IMR-90 (cell line): ENCODE results near the gene LRRC3C. TPM values are rescaled to one million over a fixed set of nuclear protein-coding genes. Genes with fewer than 3 reads are reported as not detected.

Experiments used
- ATAC-seq: fragments of 200-7000 bp; cut with Tn5 transposase; 2 replicates; pipeline ENCODE4 v1.9.1; 2020; ENCODE audit warnings: low read depth, mild to moderate bottlenecking, moderate library complexity
- BruUV-seq: library from RNA; stranded (reverse); fragments of 400-500 nt; replicated peaks from 2 replicates; lab custom pipeline; 2021; lab: Mats Ljungman, UMichigan
- CTCF ChIA-PET: fragments of 300-600 bp; formaldehyde crosslinking; extraction: SDS; loops from one replicate; lab custom pipeline; 2021; ENCODE audit warnings: antibody characterized with exemption; lab: Yijun Ruan, JAX
- POLR2A ChIA-PET: fragments of 300-600 bp; sonication (Branson Sonifier 250); formaldehyde crosslinking; loops from one replicate; lab custom pipeline; 2022; ENCODE audit warnings: antibody characterized with exemption; ENCODE audit not compliant: unreplicated experiment; lab: Charles Lee
- DNase-seq: peaks from one replicate; pipeline ENCODE4 v3.0.0; 2013
- H2AFZ ChIP-seq: replicated peaks from 2 replicates; pipeline ENCODE3; 2013; ENCODE audit warnings: low read length, mild to moderate bottlenecking; ENCODE audit not compliant: poor library complexity
- H2AK5ac ChIP-seq: 2 replicates; pipeline ENCODE4 v1.6.1; 2013; ENCODE audit warnings: low read depth, low read length, inconsistent platforms
- H2AK9ac ChIP-seq: replicated peaks from 2 replicates; pipeline ENCODE3; 2013; ENCODE audit warnings: mild to moderate bottlenecking, low read depth, low read length, moderate library complexity; ENCODE audit not compliant: poor library complexity
- H2BK120ac ChIP-seq: 2 replicates; pipeline ENCODE4 v1.6.1; 2013; ENCODE audit warnings: low read depth, low read length, inconsistent platforms
- H2BK15ac ChIP-seq: 3 replicates; pipeline ENCODE4 v1.6.1; 2013; ENCODE audit warnings: low read depth, low read length, inconsistent platforms
- H2BK20ac ChIP-seq: 2 replicates; pipeline ENCODE4 v1.6.1; 2013; ENCODE audit warnings: low read depth, mild to moderate bottlenecking, inconsistent platforms, low read length, moderate library complexity
- H2BK5ac ChIP-seq: 2 replicates; pipeline ENCODE4 v1.6.1; 2013; ENCODE audit warnings: mild to moderate bottlenecking, low read depth, low read length, inconsistent platforms; ENCODE audit not compliant: poor library complexity, severe bottlenecking
- H3K14ac ChIP-seq: replicated peaks from 2 replicates; pipeline ENCODE4 v1.6.1; 2013; ENCODE audit warnings: low read depth, low read length, inconsistent platforms
- H3K18ac ChIP-seq: 2 replicates; pipeline ENCODE4 v1.6.1; 2013; ENCODE audit warnings: low read depth, low read length, control low read depth
- H3K23ac ChIP-seq: 2 replicates; pipeline ENCODE4 v1.6.1; 2013; ENCODE audit warnings: low read depth, low read length, inconsistent platforms
- H3K27ac ChIP-seq: 2 replicates; pipeline ENCODE4 v1.5.1; 2013; ENCODE audit warnings: mild to moderate bottlenecking, control low read depth, low read length; ENCODE audit not compliant: insufficient read depth
- H3K27me3 ChIP-seq: 2 replicates; pipeline ENCODE4 v1.6.1; 2013; ENCODE audit warnings: low read length; ENCODE audit not compliant: control insufficient read depth, insufficient read depth
- H3K36me3 ChIP-seq: 2 replicates; pipeline ENCODE4 v1.6.1; 2013; ENCODE audit warnings: low read length, mixed read lengths; ENCODE audit not compliant: control insufficient read depth, insufficient read depth
- H3K4ac ChIP-seq: 2 replicates; pipeline ENCODE4 v1.6.1; 2013; ENCODE audit warnings: low read depth, low read length, inconsistent platforms
- H3K4me1 ChIP-seq: 2 replicates; pipeline ENCODE4 v1.6.1; 2013; ENCODE audit warnings: low read length, mixed read lengths; ENCODE audit not compliant: control insufficient read depth, insufficient read depth
- H3K4me2 ChIP-seq: 2 replicates; pipeline ENCODE4 v1.6.1; 2013; ENCODE audit warnings: low read depth, mild to moderate bottlenecking, control low read depth, low read length, moderate library complexity
- H3K4me3 ChIP-seq: 2 replicates; pipeline ENCODE4 v1.5.1; 2013; ENCODE audit warnings: low read depth, mild to moderate bottlenecking, control low read depth, low read length, moderate library complexity; ENCODE audit not compliant: insufficient read depth
- H3K56ac ChIP-seq: 2 replicates; pipeline ENCODE4 v1.6.1; 2013; ENCODE audit warnings: low read length, inconsistent platforms; ENCODE audit not compliant: insufficient read depth; ENCODE audit errors: extremely low read depth
- H3K79me1 ChIP-seq, 2 experiments: 2 replicates each; pipeline ENCODE4 v1.6.1; 2013; ENCODE audit warnings: low read length in 2 of 2, inconsistent platforms in 1 of 2, low read depth in 1 of 2
- H3K9ac ChIP-seq: 2 replicates; pipeline ENCODE4 v1.6.1; 2013; ENCODE audit warnings: low read depth, low read length, control low read depth
- H3K9me1 ChIP-seq: 2 replicates; pipeline ENCODE4 v1.6.1; 2013; ENCODE audit warnings: low read length, inconsistent platforms; ENCODE audit not compliant: insufficient read depth
- H3K9me3 ChIP-seq: 2 replicates; pipeline ENCODE4 v1.6.1; 2013; ENCODE audit warnings: low read length; ENCODE audit not compliant: control insufficient read depth, insufficient read depth
- H4K20me1 ChIP-seq: 2 replicates; pipeline ENCODE4 v1.6.1; 2013; ENCODE audit warnings: low read length, inconsistent platforms; ENCODE audit not compliant: insufficient read depth
- H4K5ac ChIP-seq: 2 replicates; pipeline ENCODE4 v1.6.1; 2013; ENCODE audit warnings: mild to moderate bottlenecking, low read depth, low read length, control low read depth
- H4K8ac ChIP-seq, 2 experiments: 2 replicates each; pipeline ENCODE4 v1.6.1; 2013; ENCODE audit warnings: low read depth in 2 of 2, low read length in 2 of 2, control low read depth in 1 of 2, inconsistent platforms in 1 of 2
- H4K91ac ChIP-seq: 2 replicates; pipeline ENCODE4 v1.6.1; 2013; ENCODE audit warnings: low read depth, low read length, inconsistent platforms; ENCODE audit not compliant: insufficient read depth
- CHD1 ChIP-seq: IDR thresholded peaks from 2 replicates; pipeline ENCODE4 v1.6.1; 2012; ENCODE audit warnings: low read depth, low read length, improper control_type of control experiment
- CTCF ChIP-seq: conservative IDR thresholded peaks from 2 replicates; pipeline ENCODE4 v1.5.1; 2012; ENCODE audit warnings: mild to moderate bottlenecking, low read depth, low read length, improper control_type of control experiment
- MAZ ChIP-seq: IDR thresholded peaks from 2 replicates; pipeline ENCODE4 v1.6.1; 2012; ENCODE audit warnings: low read depth, mild to moderate bottlenecking, low read length, improper control_type of control experiment, moderate library complexity, borderline replicate concordance
- RCOR1 ChIP-seq: IDR thresholded peaks from 2 replicates; pipeline ENCODE4 v1.6.1; 2012; ENCODE audit warnings: mild to moderate bottlenecking, low read length, improper control_type of control experiment; ENCODE audit not compliant: insufficient replicate concordance
- RFX5 ChIP-seq: IDR thresholded peaks from 2 replicates; pipeline ENCODE4 v1.8.0; 2012; ENCODE audit warnings: low read depth, mild to moderate bottlenecking, low read length, moderate library complexity
- USF2 ChIP-seq: fragments of 150-350 bp; IDR thresholded peaks from 2 replicates; pipeline ENCODE4 v1.6.1; 2017; ENCODE audit warnings: mild to moderate bottlenecking, antibody characterized with exemption, low read length, low read depth
- WGBS, 2 experiments: methylation state at CpG; one replicate each; pipeline versions ENCODE4 v1.1.5 to v1.1.7; 2013; ENCODE audit warnings: missing lambda C conversion rate in 2 of 2; ENCODE audit not compliant: insufficient read length in 1 of 2; ENCODE audit errors: extremely low coverage in 2 of 2; 5-methylcytosine and 5-hydroxymethylcytosine counted together
- dilution Hi-C: fragments of 300-500 bp; cut with HindIII; formaldehyde crosslinking; loops from one replicate; pipeline ENCODE4 v1.14.3; 2018; ENCODE audit warnings: low sequenced_read_pairs; ENCODE audit not compliant: unreplicated experiment
- in situ Hi-C: fragments of 300-500 bp; cut with MboI; formaldehyde crosslinking; loops from 3 replicates; pipeline ENCODE4 v1.14.3; 2019; ENCODE audit warnings: low sequenced_read_pairs, inconsistent platforms, mixed read lengths
- intact Hi-C: fragments of 100-400 bp; cut with micrococcal nuclease; formaldehyde crosslinking; loops from 2 replicates; pipeline ENCODE4 v1.10.0; 2022
- polyA plus RNA-seq, 3 experiments: library from polyadenylated mRNA; depleted of rRNA; stranded (reverse); fragments of >200 nt; gene quantifications; 2 replicates each; pipeline ENCODE4 v1.2.3, GENCODE V29; 2012; ENCODE audit warnings: low replicate concordance in 1 of 3
- total RNA-seq: library from RNA; depleted of rRNA; stranded (reverse); fragments of >200 nt; gene quantifications from 2 replicates; pipeline ENCODE4 v1.2.3, GENCODE V29; 2012

Gene LRRC3C
- total and polyA plus RNA-seq, 2 of the 4 experiments (the other 2 are of a cell fraction) = not detected

GRCh38 chr17:39894681-39895376 is 32.7 kb upstream of the LRRC3C start:
- Histone ChIP-seq H3K79me1 (no peaks in the 10 kb centered on the region), H2BK20ac (no peak overlapping the region), H2BK5ac (no peak overlapping the region), H2AFZ (no peak overlapping the region), H4K20me1 (no peaks in the 10 kb centered on the region), H3K9me3 (no peaks in the 10 kb centered on the region; the same call in 1 of the 2 replicates), H2AK9ac (no peak overlapping the region), H4K91ac (no peak overlapping the region), H4K8ac (no peak overlapping the region), H3K23ac (no peak overlapping the region), H3K9me1 (no peaks in the 10 kb centered on the region), H3K56ac (no peak overlapping the region), H3K4ac (no peak overlapping the region), H3K27me3 (peaks cover 21% of the 10 kb centered on the region), H3K9ac (no peak overlapping the region), H3K18ac (no peak overlapping the region), H3K14ac (no peak overlapping the region), H3K4me3 (no peak overlapping the region), H2AK5ac (no peak overlapping the region), H2BK120ac (no peak overlapping the region), H3K36me3 (no peaks in the 10 kb centered on the region), H3K4me1 (no peaks in the 10 kb centered on the region), H3K27ac (no peak overlapping the region), H2BK15ac (no peak overlapping the region), H3K4me2 (no peak overlapping the region), H4K5ac (no peak overlapping the region)
- dilution Hi-C loops (no loop called here), in situ Hi-C loops (no loop called here), intact Hi-C loops (no loop called here)
- no peak for ATAC-seq
- no peak for DNase-seq
- ChIA-PET POLR2A (no interaction called here), CTCF (no interaction called here)
- BruUV-seq = no TSS peak
- no CpG with 5 or more reads among the region's 3 CpGs for WGBS, 2 experiments
- no peak for TF ChIP-seq RFX5
- TF ChIP-seq USF2 = no peak
- TF ChIP-seq CTCF = no peak
- no peak for TF ChIP-seq MAZ
- TF ChIP-seq RCOR1 = no peak
- no peak for TF ChIP-seq CHD1
